Body of pancreas (tissue), 4 donors: ENCODE data around the gene NUDT17.
"Not testable (repeated sequence)": the region's sequence is repeated elsewhere in the genome, so short reads cannot be mapped to it uniquely, and the experiment has no call there.

Source experiments
- POLR2A ChIP-seq, 3 donors: fragments of 450-650 bp; IDR thresholded peaks; one replicate each; pipeline ENCODE4 v1.6.1; 2016; ENCODE audit warnings: antibody characterized with exemption in 3 of 3, mild to moderate bottlenecking in 2 of 3
- TF ChIP-seq, protein P1 (sequence below), 7 experiments: fragments of 450-650 bp in 4 of 7; fragments of 200-600 bp in 3 of 7; sonication (generic) in 3 of 7; IDR thresholded peaks; one replicate each; pipeline ENCODE4 v1.5.1; 2016 to 2019; ENCODE audit warnings: antibody characterized with exemption in 7 of 7

DNA sequence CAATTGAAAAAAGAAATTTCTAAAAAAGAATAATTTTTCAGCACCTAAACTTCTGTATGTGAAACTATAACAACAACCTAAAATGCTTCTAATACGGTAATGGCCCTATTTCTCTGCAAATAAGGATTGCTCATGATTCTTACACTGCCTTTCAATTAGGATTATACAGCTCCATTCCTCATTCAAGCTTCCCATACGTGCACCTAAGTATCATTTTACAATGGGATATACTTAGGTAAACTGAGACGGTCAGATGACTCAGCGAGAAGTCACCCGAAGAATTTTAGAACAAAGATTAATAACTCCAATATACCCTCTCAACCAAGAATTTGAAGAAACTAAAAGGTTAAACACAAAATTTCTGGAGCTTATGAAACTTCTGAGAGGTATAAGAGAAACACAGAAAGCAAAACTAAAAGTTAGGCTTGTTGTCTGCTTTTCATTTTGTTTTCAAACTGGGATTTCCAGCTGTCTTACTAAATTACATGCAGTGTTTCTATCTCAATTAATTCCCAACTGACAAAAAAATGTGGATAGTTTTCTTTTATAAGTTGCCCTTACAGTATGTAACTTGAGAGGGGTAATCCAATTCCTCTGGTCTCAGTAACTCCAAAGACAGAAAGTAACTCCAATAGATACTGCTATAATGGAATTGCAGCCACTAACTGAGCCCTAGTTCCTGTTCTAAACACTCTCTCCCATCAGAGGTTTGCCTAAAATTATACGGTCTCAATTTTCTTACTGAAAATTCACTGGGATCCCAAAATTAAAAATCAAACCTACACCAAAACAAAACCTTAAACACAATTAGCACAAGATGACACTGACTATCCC lies 32.2 kb upstream of the NUDT17 start:
- TF ChIP-seq, protein P1, sequence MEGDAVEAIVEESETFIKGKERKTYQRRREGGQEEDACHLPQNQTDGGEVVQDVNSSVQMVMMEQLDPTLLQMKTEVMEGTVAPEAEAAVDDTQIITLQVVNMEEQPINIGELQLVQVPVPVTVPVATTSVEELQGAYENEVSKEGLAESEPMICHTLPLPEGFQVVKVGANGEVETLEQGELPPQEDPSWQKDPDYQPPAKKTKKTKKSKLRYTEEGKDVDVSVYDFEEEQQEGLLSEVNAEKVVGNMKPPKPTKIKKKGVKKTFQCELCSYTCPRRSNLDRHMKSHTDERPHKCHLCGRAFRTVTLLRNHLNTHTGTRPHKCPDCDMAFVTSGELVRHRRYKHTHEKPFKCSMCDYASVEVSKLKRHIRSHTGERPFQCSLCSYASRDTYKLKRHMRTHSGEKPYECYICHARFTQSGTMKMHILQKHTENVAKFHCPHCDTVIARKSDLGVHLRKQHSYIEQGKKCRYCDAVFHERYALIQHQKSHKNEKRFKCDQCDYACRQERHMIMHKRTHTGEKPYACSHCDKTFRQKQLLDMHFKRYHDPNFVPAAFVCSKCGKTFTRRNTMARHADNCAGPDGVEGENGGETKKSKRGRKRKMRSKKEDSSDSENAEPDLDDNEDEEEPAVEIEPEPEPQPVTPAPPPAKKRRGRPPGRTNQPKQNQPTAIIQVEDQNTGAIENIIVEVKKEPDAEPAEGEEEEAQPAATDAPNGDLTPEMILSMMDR (IDR thresholded peaks at IDR 0.05), result not testable (repeated sequence)
- not testable (repeated sequence) for TF ChIP-seq POLR2A (IDR thresholded peaks at IDR 0.05)
